OCI-LY7 (cell line): ENCODE measurements around the gene OR2T2. TPM values are rescaled to one million over a fixed set of nuclear protein-coding genes. Genes with fewer than 3 reads are reported as not detected.
"Not testable (repeated sequence)": the region's sequence is repeated elsewhere in the genome, so short reads cannot be mapped to it uniquely, and the experiment has no call there.

ENCODE experiments used
- BruUV-seq: library from RNA; stranded (reverse); fragments of 400-500 nt; replicated peaks from 2 replicates; lab custom pipeline; 2021; lab: Mats Ljungman, UMichigan
- CTCF ChIA-PET: fragments of 300-600 bp; sonication (Branson Sonifier 250); formaldehyde crosslinking; loops from one replicate; lab custom pipeline; 2022; ENCODE audit warnings: antibody characterized with exemption; ENCODE audit not compliant: unreplicated experiment; lab: Charles Lee
- POLR2A ChIA-PET: fragments of 300-600 bp; sonication (Branson Sonifier 250); formaldehyde crosslinking; loops from one replicate; lab custom pipeline; 2022; ENCODE audit warnings: antibody characterized with exemption; lab: Charles Lee
- DNase-seq: peaks from one replicate; pipeline ENCODE4 v3.0.0-alpha.2; 2015; ENCODE audit warnings: low spot score
- H2AFZ ChIP-seq: fragments of 200-600 bp; sonication (generic), shearing (Covaris generic); 2 replicates; pipeline ENCODE4 v1.6.1; 2014; ENCODE audit warnings: mild to moderate bottlenecking, antibody characterized with exemption, low read length, moderate library complexity
- H3K27ac ChIP-seq: fragments of 200-600 bp; sonication (generic); 2 replicates; pipeline ENCODE4 v1.5.1; 2014; ENCODE audit warnings: mixed run types, low read depth, mild to moderate bottlenecking, moderate library complexity, low read length, inconsistent platforms; ENCODE audit not compliant: poor library complexity, severe bottlenecking
- H3K36me3 ChIP-seq: fragments of 200-600 bp; sonication (generic); 2 replicates; pipeline ENCODE4 v1.6.1; 2014; ENCODE audit warnings: mild to moderate bottlenecking, antibody characterized with exemption, low read length, moderate library complexity, mixed read lengths; ENCODE audit not compliant: insufficient read depth
- H3K4me1 ChIP-seq: fragments of 200-600 bp; sonication (generic); 2 replicates; pipeline ENCODE4 v1.5.1; 2014; ENCODE audit warnings: mild to moderate bottlenecking, low read length; ENCODE audit not compliant: insufficient read depth, poor library complexity, severe bottlenecking
- H3K4me2 ChIP-seq: fragments of 200-600 bp; sonication (generic); 2 replicates; pipeline ENCODE4 v1.6.1; 2014; ENCODE audit warnings: mild to moderate bottlenecking, low read length
- H3K4me3 ChIP-seq: fragments of 200-600 bp; sonication (generic); 2 replicates; pipeline ENCODE4 v1.5.1; 2014; ENCODE audit warnings: mild to moderate bottlenecking, low read depth, low read length; ENCODE audit not compliant: poor library complexity, severe bottlenecking
- H3K79me2 ChIP-seq: fragments of 200-600 bp; sonication (generic); 2 replicates; pipeline ENCODE4 v1.6.1; 2016; ENCODE audit warnings: low read depth, mild to moderate bottlenecking, low read length, moderate library complexity, mixed read lengths; ENCODE audit not compliant: insufficient read depth
- H3K9me2 ChIP-seq: fragments of 200-600 bp; sonication (generic); 2 replicates; pipeline ENCODE4 v1.6.1; 2016; ENCODE audit warnings: mild to moderate bottlenecking, low read length, mixed read lengths; ENCODE audit not compliant: insufficient read depth
- H3K9me3 ChIP-seq: fragments of 200-600 bp; sonication (generic); 2 replicates; pipeline ENCODE4 v1.6.1; 2014; ENCODE audit warnings: mild to moderate bottlenecking, mixed run types, low read length, mixed read lengths
- H4K20me1 ChIP-seq: fragments of 200-600 bp; sonication (generic); 2 replicates; pipeline ENCODE4 v1.6.1; 2014; ENCODE audit warnings: mild to moderate bottlenecking, antibody characterized with exemption, low read length, moderate library complexity, mixed read lengths; ENCODE audit not compliant: insufficient read depth
- intact Hi-C: fragments of 100-400 bp; cut with micrococcal nuclease; formaldehyde crosslinking; loops from one replicate; pipeline ENCODE4 v1.10.0; 2022; ENCODE audit not compliant: unreplicated experiment
- total RNA-seq, 2 experiments: library from RNA; depleted of rRNA in 1 of 2; stranded (reverse); fragments of >200 nt in 1 of 2; shearing (Covaris generic) in 1 of 2; gene quantifications; 2 replicates each; pipeline ENCODE4 v1.2.3, GENCODE V29; 2014 to 2022

The OR2T2 gene
- total RNA-seq, 2 experiments from 2014 or later, result not detected

DNA sequence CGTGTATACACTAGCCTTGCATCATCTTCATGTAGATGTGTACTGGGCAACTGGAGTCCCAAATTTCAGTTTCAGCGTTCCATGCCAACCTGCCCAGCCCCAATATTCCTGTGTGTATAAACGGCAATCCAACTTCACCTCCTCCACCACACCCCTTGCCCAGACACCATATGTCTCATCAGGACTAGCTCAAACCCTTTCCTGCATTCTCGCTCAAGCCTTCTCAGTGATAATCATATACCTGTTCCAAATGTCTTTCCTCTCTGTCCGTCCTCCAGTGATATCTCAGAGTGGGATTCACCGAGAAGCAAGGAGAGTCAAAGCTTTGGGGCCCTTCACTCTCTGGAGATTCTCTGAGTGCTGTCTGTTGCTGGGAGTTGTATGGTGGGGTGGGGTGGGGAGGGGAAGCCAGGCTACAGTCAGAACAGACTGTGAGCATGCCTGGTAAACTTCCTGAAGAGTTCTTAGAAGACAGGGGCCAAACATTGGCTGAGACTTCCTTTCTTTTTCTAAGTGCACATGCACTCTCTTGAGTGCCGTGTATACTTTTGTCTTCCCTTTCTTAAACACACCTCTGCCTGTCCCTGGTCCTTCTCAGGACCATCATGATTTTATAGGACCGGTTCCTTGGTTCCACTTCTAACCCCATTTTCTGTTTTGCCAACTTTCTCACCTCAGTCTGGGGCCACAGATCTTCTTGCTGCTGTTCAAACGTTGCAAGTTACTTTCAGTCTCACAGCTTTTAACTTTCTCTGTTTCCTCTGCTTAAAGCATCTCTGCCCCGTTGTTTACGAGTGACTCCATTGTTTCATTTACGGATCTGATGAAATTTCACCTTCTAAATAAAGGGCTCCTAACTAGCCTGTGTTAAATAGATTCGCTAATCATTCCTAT, 36.5 kb downstream of the OR2T2 start:
- POLR2A ChIA-PET, DNase-seq, BruUV-seq, H3K79me2 ChIP-seq, H4K20me1 ChIP-seq, H2AFZ ChIP-seq, H3K4me3 ChIP-seq, H3K4me1 ChIP-seq, H3K4me2 ChIP-seq, H3K9me2 ChIP-seq, H3K36me3 ChIP-seq, intact Hi-C loops, H3K9me3 ChIP-seq, H3K27ac ChIP-seq, CTCF ChIA-PET: not testable (repeated sequence)

- H3K27ac ChIP-seq, DNase-seq, H4K20me1 ChIP-seq, H3K79me2 ChIP-seq, H3K4me1 ChIP-seq, BruUV-seq, H3K9me3 ChIP-seq, H2AFZ ChIP-seq, H3K36me3 ChIP-seq, H3K4me2 ChIP-seq, H3K9me2 ChIP-seq, H3K4me3 ChIP-seq, CTCF ChIA-PET, POLR2A ChIA-PET, intact Hi-C loops: not testable (repeated sequence)
Measured at GRCh38 chr1:248488289-248488688, 42.9 kb downstream of the OR2T2 start, which contains the start of gene OR2T5. Gene OR2T5, plus strand, starts transcription at chr1:248488589. Its CDS starts 0 bp downstream, at chr1:248488589.

DNA sequence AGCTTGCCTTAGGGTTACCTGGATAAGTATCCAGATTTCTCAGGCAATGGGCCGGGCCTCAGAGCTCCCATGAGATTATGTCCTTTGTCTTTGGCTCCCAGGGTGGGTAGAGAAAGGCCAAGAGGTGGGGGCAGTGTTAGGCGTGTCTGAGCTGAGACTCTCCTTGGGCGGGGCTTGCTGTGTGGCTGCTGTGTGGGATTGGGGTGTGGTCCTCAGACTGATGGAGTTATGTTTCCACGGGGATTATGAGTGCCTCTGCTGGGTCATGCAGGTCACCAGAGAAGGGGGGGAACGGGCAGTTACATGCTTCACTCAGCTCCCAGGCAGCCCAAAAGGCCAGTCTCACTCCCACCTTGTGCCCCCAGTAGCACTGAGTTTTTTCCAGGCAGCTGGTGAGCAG, 51.2 kb downstream of the OR2T2 start:
- BruUV-seq, H3K4me3 ChIP-seq, intact Hi-C loops, POLR2A ChIA-PET, H3K27ac ChIP-seq, H3K4me2 ChIP-seq, H2AFZ ChIP-seq, H4K20me1 ChIP-seq, H3K9me2 ChIP-seq, H3K79me2 ChIP-seq, H3K9me3 ChIP-seq, DNase-seq, CTCF ChIA-PET, H3K4me1 ChIP-seq, H3K36me3 ChIP-seq: not testable (repeated sequence)

DNA sequence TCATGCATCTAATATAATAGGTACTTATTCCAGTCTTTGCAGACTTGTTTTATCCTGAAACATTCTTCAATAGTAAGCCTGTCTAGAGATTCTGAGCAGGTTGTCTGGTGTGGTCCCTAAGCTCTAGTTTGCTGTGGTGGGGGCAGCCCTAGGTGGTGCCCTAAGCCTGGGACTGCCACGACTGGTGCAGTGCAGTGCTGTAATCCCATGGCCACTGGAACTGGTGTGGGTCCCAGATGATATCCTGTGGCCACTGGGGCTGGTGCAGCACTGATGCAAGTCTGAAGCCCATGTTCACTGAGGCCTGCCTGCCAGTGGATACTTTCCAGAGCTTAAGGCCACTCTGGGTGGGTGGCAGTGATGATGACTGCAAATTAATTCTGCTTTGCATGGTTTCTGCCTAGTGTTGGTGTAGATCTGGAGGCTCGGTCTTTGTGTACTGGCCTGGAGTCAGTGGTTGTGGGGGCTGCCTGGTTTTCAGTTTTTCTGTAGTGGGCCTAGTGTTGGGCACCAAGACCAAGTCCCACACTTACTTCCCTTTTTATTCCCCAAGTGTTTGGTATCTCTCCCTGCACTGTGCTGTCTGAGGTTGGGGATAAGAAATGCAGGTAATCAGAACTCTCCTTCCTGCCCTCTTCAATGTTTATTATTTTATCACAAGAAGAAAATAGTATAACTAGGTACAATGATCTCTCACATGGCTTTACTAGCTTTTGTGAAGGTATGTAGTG, 55.0 kb downstream of the OR2T2 start:
- H3K4me3 ChIP-seq, H3K4me2 ChIP-seq, POLR2A ChIA-PET, DNase-seq, H4K20me1 ChIP-seq, BruUV-seq, intact Hi-C loops, CTCF ChIA-PET, H3K4me1 ChIP-seq, H2AFZ ChIP-seq, H3K27ac ChIP-seq, H3K36me3 ChIP-seq, H3K9me2 ChIP-seq, H3K79me2 ChIP-seq, H3K9me3 ChIP-seq: not testable (repeated sequence)

Other genes with a start within 250 kb of the OR2T2 start
- not detected in 2 replicates for gene OR2M3, start 248.4 kb upstream of the OR2T2 start, total RNA-seq (2014; rRNA removed; shearing (Covaris generic))
- gene OR2M3, start 248.4 kb upstream of the OR2T2 start, total RNA-seq (2022), result not detected in 2 replicates
- not detected in 2 replicates for gene OR2M4, start 214.2 kb upstream of the OR2T2 start, total RNA-seq (2014; rRNA removed; shearing (Covaris generic))
- gene OR2M4, start 214.2 kb upstream of the OR2T2 start, total RNA-seq (2022), result not detected in 2 replicates
- gene OR2T33, start 167.7 kb upstream of the OR2T2 start, total RNA-seq (2014; rRNA removed; shearing (Covaris generic)), result not detected in 2 replicates
- not detected in 2 replicates for gene OR2T33, start 167.7 kb upstream of the OR2T2 start, total RNA-seq (2022)
- gene OR2T12, start 142.2 kb upstream of the OR2T2 start, total RNA-seq (2014; rRNA removed; shearing (Covaris generic)), result not detected in 2 replicates
- gene OR2T12, start 142.2 kb upstream of the OR2T2 start, total RNA-seq (2022), result not detected in 2 replicates
- gene OR2M7, start 121.1 kb upstream of the OR2T2 start, total RNA-seq (2014; rRNA removed; shearing (Covaris generic)), result not detected in 2 replicates
- gene OR2M7, start 121.1 kb upstream of the OR2T2 start, total RNA-seq (2022), result not detected in 2 replicates
- not detected in 2 replicates for gene OR14C36, start 96.9 kb upstream of the OR2T2 start, total RNA-seq (2014; rRNA removed; shearing (Covaris generic))
- gene OR14C36, start 96.9 kb upstream of the OR2T2 start, total RNA-seq (2022), result not detected in 2 replicates
- not detected in 2 replicates for gene OR2T4, start 84.0 kb upstream of the OR2T2 start, total RNA-seq (2014; rRNA removed; shearing (Covaris generic))
- not detected in 2 replicates for gene OR2T4, start 84.0 kb upstream of the OR2T2 start, total RNA-seq (2022)
- gene OR2T6, start 69.9 kb upstream of the OR2T2 start, total RNA-seq (2014; rRNA removed; shearing (Covaris generic)), result not detected in 2 replicates
- gene OR2T6, start 69.9 kb upstream of the OR2T2 start, total RNA-seq (2022), result not detected in 2 replicates
- gene OR2T1, start 42.6 kb upstream of the OR2T2 start, total RNA-seq (2014; rRNA removed; shearing (Covaris generic)), result not detected in 2 replicates
- not detected in 2 replicates for gene OR2T1, start 42.6 kb upstream of the OR2T2 start, total RNA-seq (2022)
- not detected in 2 replicates for gene OR2T3, start 27.7 kb downstream of the OR2T2 start, total RNA-seq (2014; rRNA removed; shearing (Covaris generic))
- gene OR2T3, start 27.7 kb downstream of the OR2T2 start, total RNA-seq (2022), result not detected in 2 replicates
- not detected in 2 replicates for gene OR2T5, start 43.0 kb downstream of the OR2T2 start, total RNA-seq (2014; rRNA removed; shearing (Covaris generic))
- not detected in 2 replicates for gene OR2T5, start 43.0 kb downstream of the OR2T2 start, total RNA-seq (2022)
- not detected in 2 replicates for gene OR2G6, start 62.4 kb downstream of the OR2T2 start, total RNA-seq (2014; rRNA removed; shearing (Covaris generic))
- not detected in 2 replicates for gene OR2G6, start 62.4 kb downstream of the OR2T2 start, total RNA-seq (2022)
- not detected in 2 replicates for gene OR2T29, start 117.1 kb downstream of the OR2T2 start, total RNA-seq (2014; rRNA removed; shearing (Covaris generic))
- gene OR2T29, start 117.1 kb downstream of the OR2T2 start, total RNA-seq (2022), result not detected in 2 replicates
- gene OR2T34, start 129.1 kb downstream of the OR2T2 start, total RNA-seq (2014; rRNA removed; shearing (Covaris generic)), result not detected in 2 replicates
- gene OR2T34, start 129.1 kb downstream of the OR2T2 start, total RNA-seq (2022), result not detected in 2 replicates
- not detected in 2 replicates for gene OR2T10, start 152.1 kb downstream of the OR2T2 start, total RNA-seq (2014; rRNA removed; shearing (Covaris generic))
- gene OR2T10, start 152.1 kb downstream of the OR2T2 start, total RNA-seq (2022), result not detected in 2 replicates
- not detected in 2 replicates for gene OR2T11, start 189.5 kb downstream of the OR2T2 start, total RNA-seq (2014; rRNA removed; shearing (Covaris generic))
- gene OR2T11, start 189.5 kb downstream of the OR2T2 start, total RNA-seq (2022), result 0.13 TPM in 1 of 2 replicates, not detected in the other
- gene OR2T35, start 199.6 kb downstream of the OR2T2 start, total RNA-seq (2014; rRNA removed; shearing (Covaris generic)), result not detected in 2 replicates
- not detected in 2 replicates for gene OR2T35, start 199.6 kb downstream of the OR2T2 start, total RNA-seq (2022)
- gene OR2T27, start 209.9 kb downstream of the OR2T2 start, total RNA-seq (2014; rRNA removed; shearing (Covaris generic)), result not detected in 2 replicates
- gene OR2T27, start 209.9 kb downstream of the OR2T2 start, total RNA-seq (2022), result not detected in 2 replicates